Smooth muscle cell (in vitro differentiated cells): ENCODE measurements around the gene CCDC126. TPM values are rescaled to one million over a fixed set of nuclear protein-coding genes. Genes with fewer than 3 reads are reported as not detected.
"Not testable (repeated sequence)": the region's sequence is repeated elsewhere in the genome, so short reads cannot be mapped to it uniquely, and the experiment has no call there.

Experiments used
- DNase-seq: peaks from one replicate; lab custom pipeline; 2025; ENCODE audit not compliant: unreplicated experiment; lab: John Stamatoyannopoulos, UW
- H2AFZ ChIP-seq: fragments of 200-600 bp; sonication (generic); 2 replicates; pipeline ENCODE4 v1.6.0; 2016; ENCODE audit warnings: antibody characterized with exemption, low read depth, mild to moderate bottlenecking
- H3F3A ChIP-seq: fragments of 200-600 bp; sonication (generic); 2 replicates; pipeline ENCODE4 v1.6.0; 2017; ENCODE audit warnings: antibody characterized with exemption, low read depth
- H3K27ac ChIP-seq: fragments of 200-600 bp; sonication (generic); 2 replicates; pipeline ENCODE4 v1.5.1; 2016; ENCODE audit warnings: low read depth, mild to moderate bottlenecking
- H3K27me3 ChIP-seq: fragments of 200-600 bp; sonication (generic); 2 replicates; pipeline ENCODE4 v1.6.1; 2016; ENCODE audit warnings: low read depth, mild to moderate bottlenecking
- H3K36me3 ChIP-seq: fragments of 200-600 bp; sonication (generic); 2 replicates; pipeline ENCODE4 v1.5.1; 2016; ENCODE audit warnings: low read depth
- H3K4me1 ChIP-seq: fragments of 200-600 bp; sonication (generic); 2 replicates; pipeline ENCODE4 v1.5.1; 2016; ENCODE audit warnings: low read depth
- H3K4me2 ChIP-seq: fragments of 200-600 bp; sonication (generic); 2 replicates; pipeline ENCODE4 v1.6.0; 2016; ENCODE audit warnings: mild to moderate bottlenecking
- H3K4me3 ChIP-seq: fragments of 200-600 bp; sonication (generic); 2 replicates; pipeline ENCODE4 v1.5.1; 2016; ENCODE audit warnings: mild to moderate bottlenecking
- H3K79me2 ChIP-seq: fragments of 200-600 bp; sonication (generic); 2 replicates; pipeline ENCODE4 v1.6.0; 2016; ENCODE audit warnings: low read depth, mild to moderate bottlenecking
- H3K9ac ChIP-seq: fragments of 200-600 bp; sonication (generic); 2 replicates; pipeline ENCODE4 v1.6.0; 2016; ENCODE audit warnings: low read depth
- H3K9me3 ChIP-seq: fragments of 200-600 bp; sonication (generic); replicated peaks from 2 replicates; pipeline ENCODE4 v1.5.1; 2016; ENCODE audit warnings: low read depth
- H4K20me1 ChIP-seq: fragments of 200-600 bp; sonication (generic); 2 replicates; pipeline ENCODE4 v1.6.0; 2016; ENCODE audit warnings: low read depth
- WGBS: methylation state at CpG from one replicate; pipeline ENCODE4 v1.1.7; 2016; ENCODE audit warnings: low lambda C conversion rate; 5-methylcytosine and 5-hydroxymethylcytosine counted together
- polyA plus RNA-seq: library from polyadenylated mRNA; unstranded; fragments of >200 nt; fragmentation: Nextera tagmentation; extraction: Ambion mirVana; gene quantifications from 2 replicates; pipeline ENCODE4 v1.2.1, GENCODE V29; 2016
- total RNA-seq: library from RNA; depleted of rRNA; stranded (reverse); fragments of >200 nt; gene quantifications from 2 replicates; pipeline ENCODE4 v1.2.3, GENCODE V29; 2014
- TF ChIP-seq, protein P1 (sequence below): fragments of 200-600 bp; sonication (generic); IDR thresholded peaks from 2 replicates; pipeline ENCODE4 v1.5.1; 2017; ENCODE audit warnings: borderline replicate concordance, mild to moderate bottlenecking, antibody characterized with exemption; ENCODE audit not compliant: insufficient read depth, poor library complexity, severe bottlenecking

Gene CCDC126
- total and polyA plus RNA-seq, 2 experiments from 2014 or later = 9.5 to 23.2 TPM

DNA sequence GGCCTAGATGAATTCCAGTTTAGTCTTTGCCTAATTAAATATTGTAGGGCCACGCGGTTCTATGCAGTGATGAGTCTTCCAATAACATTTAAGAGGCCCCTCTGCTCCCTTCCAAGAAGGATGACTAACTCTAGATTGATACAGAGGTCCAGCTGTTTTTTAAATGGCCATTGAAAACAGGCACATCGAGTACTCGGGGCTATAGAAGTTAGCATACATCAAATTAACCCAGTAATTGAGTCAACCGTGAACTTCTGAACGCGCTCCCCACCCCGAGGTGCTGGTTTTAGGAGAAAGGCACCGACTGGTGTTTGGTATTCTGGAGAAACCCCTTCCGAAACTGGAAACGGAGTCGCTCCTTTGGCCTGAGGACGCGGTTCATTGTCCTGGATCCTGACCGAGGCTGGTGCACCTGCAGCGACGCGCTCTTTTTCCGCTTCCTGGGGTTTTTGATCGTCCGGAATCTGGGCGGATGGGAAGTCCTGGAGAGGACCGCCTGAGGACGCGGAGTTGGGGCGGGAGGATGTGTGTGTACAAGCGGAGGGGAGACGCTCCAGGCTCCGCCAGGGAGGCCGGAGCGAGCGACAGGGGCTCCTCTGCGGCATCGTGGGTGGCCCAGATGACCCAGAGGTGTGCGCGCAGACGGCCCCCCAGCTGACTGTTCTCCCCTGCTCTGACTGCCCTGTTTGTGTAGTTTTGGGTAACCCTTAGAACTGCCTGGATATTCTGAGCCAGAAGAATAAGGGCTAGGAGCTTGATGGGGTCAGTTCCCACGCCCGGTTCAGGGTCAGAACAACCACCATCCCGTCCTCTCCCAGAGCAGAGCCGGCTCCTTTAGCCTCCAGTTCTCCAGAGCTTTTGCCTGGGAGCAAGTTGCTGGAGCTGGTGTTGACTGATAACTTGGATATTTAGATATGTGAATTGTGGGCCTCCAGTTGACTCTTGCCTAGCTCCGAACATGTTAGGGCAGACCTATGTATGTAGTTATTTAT lies 83.5 kb downstream of the CCDC126 start:
- Histone ChIP-seq H3K4me3 (peak overlapping the region; percentile 62), H3F3A (no peaks in the 10 kb centered on the region), H3K36me3 (no peaks in the 10 kb centered on the region), H3K27ac (no peak overlapping the region), H3K4me1 (no peaks in the 10 kb centered on the region), H2AFZ (peak overlapping the region; percentile 84), H3K9me3 (no peaks in the 10 kb centered on the region), H4K20me1 (no peaks in the 10 kb centered on the region), H3K4me2 (peak overlapping the region; percentile 94), H3K27me3 (no peaks in the 10 kb centered on the region), H3K79me2 (no peaks in the 10 kb centered on the region), H3K9ac (no peak overlapping the region)
- WGBS = 9% methylated on average over 41 of the region's 42 CpGs
- no peak for DNase-seq
- TF ChIP-seq, protein P1, sequence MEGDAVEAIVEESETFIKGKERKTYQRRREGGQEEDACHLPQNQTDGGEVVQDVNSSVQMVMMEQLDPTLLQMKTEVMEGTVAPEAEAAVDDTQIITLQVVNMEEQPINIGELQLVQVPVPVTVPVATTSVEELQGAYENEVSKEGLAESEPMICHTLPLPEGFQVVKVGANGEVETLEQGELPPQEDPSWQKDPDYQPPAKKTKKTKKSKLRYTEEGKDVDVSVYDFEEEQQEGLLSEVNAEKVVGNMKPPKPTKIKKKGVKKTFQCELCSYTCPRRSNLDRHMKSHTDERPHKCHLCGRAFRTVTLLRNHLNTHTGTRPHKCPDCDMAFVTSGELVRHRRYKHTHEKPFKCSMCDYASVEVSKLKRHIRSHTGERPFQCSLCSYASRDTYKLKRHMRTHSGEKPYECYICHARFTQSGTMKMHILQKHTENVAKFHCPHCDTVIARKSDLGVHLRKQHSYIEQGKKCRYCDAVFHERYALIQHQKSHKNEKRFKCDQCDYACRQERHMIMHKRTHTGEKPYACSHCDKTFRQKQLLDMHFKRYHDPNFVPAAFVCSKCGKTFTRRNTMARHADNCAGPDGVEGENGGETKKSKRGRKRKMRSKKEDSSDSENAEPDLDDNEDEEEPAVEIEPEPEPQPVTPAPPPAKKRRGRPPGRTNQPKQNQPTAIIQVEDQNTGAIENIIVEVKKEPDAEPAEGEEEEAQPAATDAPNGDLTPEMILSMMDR = no peak

DNA sequence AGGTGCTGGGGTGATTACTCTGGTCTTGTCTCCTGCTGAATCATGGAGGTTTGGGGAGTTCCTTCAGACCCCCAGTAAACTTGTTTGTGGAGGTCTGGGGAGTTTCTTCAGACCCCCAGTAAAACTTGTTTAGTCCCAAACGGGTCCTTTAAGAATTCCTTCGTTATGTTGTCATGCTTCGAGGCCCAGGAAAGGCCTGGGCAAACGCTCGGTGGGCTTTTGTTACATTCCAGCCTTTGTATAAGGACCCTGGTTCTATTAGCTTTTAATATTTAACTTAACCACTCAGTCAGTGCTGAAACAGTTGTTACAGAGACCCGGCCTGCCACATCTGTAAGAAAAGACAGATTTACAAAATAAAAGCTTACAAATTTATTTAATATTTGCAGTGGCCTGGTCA lies 86.9 kb downstream of the CCDC126 start:
- H3K9me3 ChIP-seq = not testable (repeated sequence)

DNA sequence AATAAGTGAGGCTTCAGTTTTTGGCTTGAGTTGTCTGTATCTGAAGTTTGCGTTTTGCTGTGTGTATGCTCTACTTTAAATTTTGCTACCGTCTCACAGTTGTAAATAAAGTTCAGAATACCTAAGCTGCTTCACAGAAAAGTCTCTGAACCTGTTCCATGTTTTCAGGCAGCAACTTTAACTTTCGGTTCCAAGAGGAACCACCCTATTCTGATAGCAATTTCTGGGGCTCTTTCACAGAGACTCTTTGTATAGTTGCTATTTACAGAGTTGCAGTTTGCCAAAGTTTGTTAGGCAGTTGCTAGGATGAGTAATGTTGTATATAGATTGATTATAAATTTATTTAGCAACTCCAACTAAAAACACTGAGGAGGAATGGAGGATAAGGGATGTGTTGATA lies 88.5 kb downstream of the CCDC126 start:
- Histone ChIP-seq H3F3A (no peaks in the 10 kb centered on the region), H3K4me2 (no peak overlapping the region), H3K27me3 (no peaks in the 10 kb centered on the region), H4K20me1 (no peaks in the 10 kb centered on the region), H3K4me1 (no peaks in the 10 kb centered on the region), H3K36me3 (no peaks in the 10 kb centered on the region), H3K4me3 (no peak overlapping the region), H3K27ac (no peak overlapping the region), H2AFZ (no peak overlapping the region), H3K9ac (no peak overlapping the region), H3K79me2 (no peaks in the 10 kb centered on the region), H3K9me3 (no peaks in the 10 kb centered on the region)
- DNase-seq = no peak
- 88% methylated on average over 3 of the region's 3 CpGs for WGBS
- TF ChIP-seq, protein P1 = no peak

More for the DNA sequence above, 86.9 kb downstream of the CCDC126 start:
- not testable (repeated sequence) for H3K4me1 ChIP-seq, H3K27me3 ChIP-seq, H3F3A ChIP-seq, H3K9ac ChIP-seq, H3K27ac ChIP-seq, H4K20me1 ChIP-seq, H3K4me2 ChIP-seq, DNase-seq, H3K4me3 ChIP-seq, H3K36me3 ChIP-seq, H2AFZ ChIP-seq, H3K79me2 ChIP-seq
- WGBS = 71% methylated on average over 6 of the region's 6 CpGs

DNA sequence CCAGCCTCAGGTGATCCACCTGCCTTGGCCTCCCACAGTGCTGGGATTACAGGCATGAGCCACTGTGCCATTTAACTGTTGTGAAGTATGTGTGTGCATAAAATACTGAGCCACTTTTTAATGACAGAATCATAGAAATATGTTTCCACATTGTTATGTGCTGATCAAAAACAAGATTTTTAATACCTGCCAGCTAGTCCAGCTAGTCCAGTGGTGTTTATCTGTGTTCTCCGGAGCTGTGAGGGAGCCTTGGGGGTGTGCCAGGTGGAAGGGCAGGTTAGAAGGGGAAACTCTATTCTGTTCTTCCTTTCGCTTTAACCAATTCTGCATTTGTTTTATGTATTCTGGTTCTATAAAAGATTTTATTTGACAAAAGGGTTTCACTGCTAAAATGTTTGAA lies 89.8 kb downstream of the CCDC126 start:
- H3K4me1 ChIP-seq = no peaks in the 10 kb centered on the region
- H3K9me3 ChIP-seq = no peaks in the 10 kb centered on the region
- H3K9ac ChIP-seq = no peak overlapping the region
- WGBS = 88% methylated on average over 2 of the region's 2 CpGs
- no peak overlapping the region for H3K27ac ChIP-seq
- H3K27me3 ChIP-seq = no peaks in the 10 kb centered on the region
- H2AFZ ChIP-seq = no peak overlapping the region
- no peaks in the 10 kb centered on the region for H3K36me3 ChIP-seq
- no peaks in the 10 kb centered on the region for H3F3A ChIP-seq
- no peak overlapping the region for H3K4me2 ChIP-seq
- TF ChIP-seq, protein P1 = no peak
- H3K4me3 ChIP-seq = no peak overlapping the region
- no peaks in the 10 kb centered on the region for H4K20me1 ChIP-seq
- DNase-seq = no peak
- no peaks in the 10 kb centered on the region for H3K79me2 ChIP-seq
